AG09319 (cell line): ENCODE results near the gene UNC119B.

Experiments used
- DNase-seq: peaks from one replicate; pipeline ENCODE4 v3.0.0-alpha.2; 2010; ENCODE audit warnings: low read depth; ENCODE audit errors: extremely low read depth
- TF ChIP-seq, protein P1 (sequence below): IDR thresholded peaks from 2 replicates; pipeline ENCODE4 v1.5.1; 2011; ENCODE audit warnings: low read depth, mild to moderate bottlenecking, inconsistent platforms, low read length, moderate library complexity

UNC119B gene

DNA sequence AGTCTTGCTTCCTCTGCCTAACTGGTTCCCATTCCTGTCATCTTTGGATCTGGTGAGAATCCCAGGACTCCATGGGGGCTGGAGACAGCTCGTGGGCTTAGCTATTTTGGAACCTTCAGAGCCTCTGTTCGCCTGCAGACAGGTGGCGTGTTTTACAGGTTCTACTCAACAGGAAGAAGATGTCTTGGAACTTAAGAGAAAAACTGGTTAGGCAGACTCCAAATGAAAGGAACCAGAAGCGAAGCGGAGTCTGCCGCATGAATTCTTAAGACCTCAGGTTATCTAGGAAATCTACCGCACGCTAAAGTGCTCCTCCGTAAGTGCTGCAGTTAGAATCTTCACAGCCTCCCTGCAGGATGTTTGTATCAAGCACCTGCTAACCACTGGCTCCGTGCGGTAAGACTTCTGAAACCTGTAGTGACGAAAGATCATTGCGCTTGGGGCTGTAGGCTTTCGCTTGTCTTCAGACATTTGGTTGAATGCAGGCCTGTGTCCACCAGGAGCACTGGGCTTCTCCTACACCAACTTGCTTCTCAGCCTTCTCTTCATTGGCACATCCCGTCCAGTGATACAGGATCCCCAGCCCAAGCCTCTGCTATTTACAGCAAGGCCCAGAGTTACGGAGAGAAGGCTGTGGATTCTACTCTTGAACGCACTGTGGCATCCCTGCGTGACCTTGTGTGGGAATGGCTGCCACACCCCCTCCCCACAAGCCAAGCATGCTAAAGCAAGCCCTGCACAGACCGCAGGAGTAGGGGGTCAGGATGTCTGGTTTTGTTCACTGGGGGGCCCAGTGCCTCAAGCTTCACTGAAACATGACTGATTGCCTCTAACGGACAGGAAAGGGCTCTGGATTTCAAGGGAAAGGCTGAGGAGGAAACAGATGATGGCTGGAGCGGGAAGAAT, 50.3 kb downstream of the UNC119B start:
- TF ChIP-seq, protein P1, sequence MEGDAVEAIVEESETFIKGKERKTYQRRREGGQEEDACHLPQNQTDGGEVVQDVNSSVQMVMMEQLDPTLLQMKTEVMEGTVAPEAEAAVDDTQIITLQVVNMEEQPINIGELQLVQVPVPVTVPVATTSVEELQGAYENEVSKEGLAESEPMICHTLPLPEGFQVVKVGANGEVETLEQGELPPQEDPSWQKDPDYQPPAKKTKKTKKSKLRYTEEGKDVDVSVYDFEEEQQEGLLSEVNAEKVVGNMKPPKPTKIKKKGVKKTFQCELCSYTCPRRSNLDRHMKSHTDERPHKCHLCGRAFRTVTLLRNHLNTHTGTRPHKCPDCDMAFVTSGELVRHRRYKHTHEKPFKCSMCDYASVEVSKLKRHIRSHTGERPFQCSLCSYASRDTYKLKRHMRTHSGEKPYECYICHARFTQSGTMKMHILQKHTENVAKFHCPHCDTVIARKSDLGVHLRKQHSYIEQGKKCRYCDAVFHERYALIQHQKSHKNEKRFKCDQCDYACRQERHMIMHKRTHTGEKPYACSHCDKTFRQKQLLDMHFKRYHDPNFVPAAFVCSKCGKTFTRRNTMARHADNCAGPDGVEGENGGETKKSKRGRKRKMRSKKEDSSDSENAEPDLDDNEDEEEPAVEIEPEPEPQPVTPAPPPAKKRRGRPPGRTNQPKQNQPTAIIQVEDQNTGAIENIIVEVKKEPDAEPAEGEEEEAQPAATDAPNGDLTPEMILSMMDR, result no peak
- no peak for DNase-seq

DNA sequence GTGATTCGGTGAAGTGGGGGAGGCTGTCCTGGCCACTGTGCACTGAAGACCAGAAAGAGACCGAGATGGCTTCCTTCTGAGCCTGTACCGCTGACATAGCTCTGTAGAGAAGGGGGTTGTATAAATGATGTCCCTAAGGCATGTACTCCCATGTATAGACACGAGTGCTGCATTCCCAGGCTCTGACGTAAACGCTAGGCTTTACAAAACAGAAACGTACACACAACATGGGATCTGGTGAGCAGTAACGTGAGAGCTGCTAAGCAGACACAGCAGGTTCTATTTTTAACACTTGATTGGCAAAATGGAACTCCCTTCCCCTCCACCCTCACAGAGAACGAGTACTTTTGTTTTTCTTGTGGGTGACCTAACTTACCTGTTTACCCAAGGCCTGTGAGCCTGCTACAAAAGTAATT, 51.3 kb downstream of the UNC119B start:
- TF ChIP-seq, protein P1, result no peak
- DNase-seq, result no peak

DNA sequence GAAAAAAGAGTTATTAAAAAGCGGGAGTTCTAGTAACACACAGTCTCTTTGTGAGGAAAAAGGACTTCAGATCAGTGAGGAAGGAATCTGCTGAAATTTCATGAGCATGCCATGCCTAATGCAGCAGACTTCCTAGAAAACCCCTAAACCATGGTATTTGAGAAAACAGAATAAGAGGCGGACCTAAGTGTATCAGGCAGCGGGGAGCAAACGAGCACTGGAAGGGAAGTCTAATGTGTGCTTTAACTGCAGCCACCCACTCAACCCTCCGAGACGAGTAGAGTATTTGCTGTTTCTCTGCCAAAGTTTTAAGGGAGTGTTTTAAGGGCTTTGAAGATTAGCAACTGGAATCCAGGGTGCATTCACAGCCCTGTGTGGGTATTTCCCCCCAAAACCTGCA, 51.8 kb downstream of the UNC119B start:
- TF ChIP-seq, protein P1, result no peak
- no peak for DNase-seq

DNA sequence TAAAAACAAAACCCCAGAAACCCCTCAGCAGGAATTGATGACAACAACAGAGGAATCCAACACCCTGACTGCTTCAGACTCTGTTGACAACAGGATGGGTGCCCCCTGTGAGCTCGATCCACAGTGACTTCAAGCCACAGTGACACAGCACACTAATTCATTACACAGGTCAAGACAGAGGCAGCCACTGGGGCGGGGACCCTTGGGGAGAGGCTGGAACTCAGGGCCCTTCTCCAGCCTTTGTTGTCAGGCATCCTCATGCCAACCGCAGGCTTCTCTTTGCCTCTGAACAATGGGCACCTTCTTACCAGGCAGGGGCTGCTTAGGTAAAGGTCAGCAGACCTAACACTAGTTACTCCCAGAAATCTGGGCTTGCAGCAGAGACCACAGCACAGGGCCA, 53.0 kb downstream of the UNC119B start:
- TF ChIP-seq, protein P1, result no peak
- no peak for DNase-seq

DNA sequence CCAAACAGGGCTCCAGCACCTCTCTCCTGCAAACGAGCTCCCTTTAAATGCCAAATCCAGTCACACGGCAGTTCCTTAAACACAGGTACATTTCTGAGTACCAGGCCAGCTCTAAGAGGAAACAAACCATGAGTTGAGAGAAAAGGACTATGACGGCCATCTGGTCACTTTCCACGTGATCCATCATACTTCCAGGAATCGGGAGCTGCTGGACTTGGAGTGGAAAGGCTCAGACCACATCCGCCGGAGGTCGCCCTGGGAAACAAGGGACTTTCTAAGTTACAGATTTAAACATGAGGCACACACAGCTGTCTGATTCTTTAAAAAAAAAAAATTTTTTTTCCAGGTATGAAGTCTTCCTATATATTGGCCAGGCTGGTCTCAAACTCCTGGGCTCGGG, 54.6 kb downstream of the UNC119B start:
- no peak for DNase-seq
- TF ChIP-seq, protein P1, result no peak

DNA sequence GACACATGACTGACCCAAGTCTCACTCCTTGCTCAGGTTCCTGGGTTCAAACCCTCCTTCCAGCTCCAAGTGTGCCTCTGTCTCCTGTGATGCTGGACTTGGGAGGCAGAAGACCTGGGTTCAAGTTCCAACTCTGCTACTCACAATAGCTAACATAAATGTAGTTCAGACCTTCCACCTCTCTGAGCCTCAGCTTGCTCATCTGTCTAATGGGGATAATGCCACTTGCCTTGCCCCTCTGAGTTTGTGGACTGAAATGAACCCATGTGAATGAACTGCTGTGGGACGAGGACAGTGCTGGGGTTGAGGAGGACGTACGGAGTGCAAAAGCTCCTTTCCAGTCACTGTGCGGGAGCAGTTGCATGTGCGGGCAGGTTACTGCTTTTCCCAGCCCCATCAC, 56.3 kb downstream of the UNC119B start:
- TF ChIP-seq, protein P1, result no peak
- no peak for DNase-seq

DNA sequence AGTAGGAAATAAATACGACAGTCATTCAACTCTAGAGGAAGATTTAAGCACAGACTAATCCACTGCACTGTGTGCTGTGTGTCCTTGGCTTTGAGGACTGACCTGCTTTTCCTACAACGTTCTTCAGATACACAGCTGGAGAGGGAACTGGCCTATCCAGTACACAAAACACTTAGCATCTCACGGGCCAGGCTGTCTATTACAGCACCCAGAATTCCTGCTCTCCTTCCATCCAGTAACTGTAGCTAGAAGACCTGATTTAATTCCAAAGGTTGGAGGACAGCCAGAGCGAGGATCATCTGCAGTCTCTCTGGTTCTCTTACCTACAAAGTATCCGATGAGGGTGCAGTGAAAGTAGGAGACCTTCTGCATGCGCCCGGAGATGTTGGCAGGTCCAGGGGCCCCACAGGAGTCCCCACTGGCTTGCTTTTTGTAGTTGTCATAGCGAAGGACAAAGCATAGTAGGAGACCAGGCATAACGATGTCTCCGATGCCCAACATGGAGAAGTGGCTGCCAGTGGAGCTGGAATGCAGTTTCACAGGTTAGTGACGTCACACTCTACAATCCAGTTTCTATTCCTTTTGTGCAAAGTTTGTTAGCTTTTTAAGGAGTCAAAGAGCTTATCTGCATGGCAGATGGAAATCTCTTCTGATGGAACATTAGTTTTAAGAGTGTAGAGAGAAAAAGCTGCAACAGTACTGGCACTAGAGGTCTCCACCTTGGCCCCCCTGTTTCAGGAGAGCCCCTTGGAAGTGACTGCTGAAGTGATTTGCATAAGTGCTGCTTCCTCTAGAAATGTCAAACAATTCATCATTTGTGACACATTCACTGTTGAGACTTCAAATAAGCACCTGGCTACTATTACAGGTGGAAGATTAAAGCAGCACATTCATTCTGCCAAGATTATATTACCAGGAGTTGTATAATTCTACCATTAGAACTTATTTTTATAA, 57.1 kb downstream of the UNC119B start:
- DNase-seq, result no peak
- TF ChIP-seq, protein P1, result no peak
